IMR-90 (cell line): ENCODE measurements around the gene ALG8. TPM values are rescaled to one million over a fixed set of nuclear protein-coding genes. Genes with fewer than 3 reads are reported as not detected.

Experiments
- ATAC-seq: fragments of 200-7000 bp; cut with Tn5 transposase; 2 replicates; pipeline ENCODE4 v1.9.1; 2020; ENCODE audit warnings: low read depth, mild to moderate bottlenecking, moderate library complexity
- BruUV-seq: library from RNA; stranded (reverse); fragments of 400-500 nt; replicated peaks from 2 replicates; lab custom pipeline; 2021; lab: Mats Ljungman, UMichigan
- CTCF ChIA-PET: fragments of 300-600 bp; formaldehyde crosslinking; extraction: SDS; loops from one replicate; lab custom pipeline; 2021; ENCODE audit warnings: antibody characterized with exemption; lab: Yijun Ruan, JAX
- POLR2A ChIA-PET: fragments of 300-600 bp; sonication (Branson Sonifier 250); formaldehyde crosslinking; loops from one replicate; lab custom pipeline; 2022; ENCODE audit warnings: antibody characterized with exemption; ENCODE audit not compliant: unreplicated experiment; lab: Charles Lee
- DNase-seq: peaks from one replicate; pipeline ENCODE4 v3.0.0; 2013
- H2AFZ ChIP-seq: replicated peaks from 2 replicates; pipeline ENCODE3; 2013; ENCODE audit warnings: low read length, mild to moderate bottlenecking; ENCODE audit not compliant: poor library complexity
- H2AK5ac ChIP-seq: 2 replicates; pipeline ENCODE4 v1.6.1; 2013; ENCODE audit warnings: low read depth, low read length, inconsistent platforms
- H2AK9ac ChIP-seq: replicated peaks from 2 replicates; pipeline ENCODE3; 2013; ENCODE audit warnings: mild to moderate bottlenecking, low read depth, low read length, moderate library complexity; ENCODE audit not compliant: poor library complexity
- H2BK120ac ChIP-seq: 2 replicates; pipeline ENCODE4 v1.6.1; 2013; ENCODE audit warnings: low read depth, low read length, inconsistent platforms
- H2BK15ac ChIP-seq: 3 replicates; pipeline ENCODE4 v1.6.1; 2013; ENCODE audit warnings: low read depth, low read length, inconsistent platforms
- H2BK20ac ChIP-seq: 2 replicates; pipeline ENCODE4 v1.6.1; 2013; ENCODE audit warnings: low read depth, mild to moderate bottlenecking, inconsistent platforms, low read length, moderate library complexity
- H2BK5ac ChIP-seq: 2 replicates; pipeline ENCODE4 v1.6.1; 2013; ENCODE audit warnings: mild to moderate bottlenecking, low read depth, low read length, inconsistent platforms; ENCODE audit not compliant: poor library complexity, severe bottlenecking
- H3K14ac ChIP-seq: replicated peaks from 2 replicates; pipeline ENCODE4 v1.6.1; 2013; ENCODE audit warnings: low read depth, low read length, inconsistent platforms
- H3K18ac ChIP-seq: 2 replicates; pipeline ENCODE4 v1.6.1; 2013; ENCODE audit warnings: low read depth, low read length, control low read depth
- H3K23ac ChIP-seq: 2 replicates; pipeline ENCODE4 v1.6.1; 2013; ENCODE audit warnings: low read depth, low read length, inconsistent platforms
- H3K27ac ChIP-seq: 2 replicates; pipeline ENCODE4 v1.5.1; 2013; ENCODE audit warnings: mild to moderate bottlenecking, control low read depth, low read length; ENCODE audit not compliant: insufficient read depth
- H3K27me3 ChIP-seq: 2 replicates; pipeline ENCODE4 v1.6.1; 2013; ENCODE audit warnings: low read length; ENCODE audit not compliant: control insufficient read depth, insufficient read depth
- H3K36me3 ChIP-seq: 2 replicates; pipeline ENCODE4 v1.6.1; 2013; ENCODE audit warnings: low read length, mixed read lengths; ENCODE audit not compliant: control insufficient read depth, insufficient read depth
- H3K4ac ChIP-seq: 2 replicates; pipeline ENCODE4 v1.6.1; 2013; ENCODE audit warnings: low read depth, low read length, inconsistent platforms
- H3K4me1 ChIP-seq: 2 replicates; pipeline ENCODE4 v1.6.1; 2013; ENCODE audit warnings: low read length, mixed read lengths; ENCODE audit not compliant: control insufficient read depth, insufficient read depth
- H3K4me2 ChIP-seq: 2 replicates; pipeline ENCODE4 v1.6.1; 2013; ENCODE audit warnings: low read depth, mild to moderate bottlenecking, control low read depth, low read length, moderate library complexity
- H3K4me3 ChIP-seq: 2 replicates; pipeline ENCODE4 v1.5.1; 2013; ENCODE audit warnings: low read depth, mild to moderate bottlenecking, control low read depth, low read length, moderate library complexity; ENCODE audit not compliant: insufficient read depth
- H3K56ac ChIP-seq: 2 replicates; pipeline ENCODE4 v1.6.1; 2013; ENCODE audit warnings: low read length, inconsistent platforms; ENCODE audit not compliant: insufficient read depth; ENCODE audit errors: extremely low read depth
- H3K79me1 ChIP-seq, 2 experiments: 2 replicates each; pipeline ENCODE4 v1.6.1; 2013; ENCODE audit warnings: low read length in 2 of 2, inconsistent platforms in 1 of 2, low read depth in 1 of 2
- H3K9ac ChIP-seq: 2 replicates; pipeline ENCODE4 v1.6.1; 2013; ENCODE audit warnings: low read depth, low read length, control low read depth
- H3K9me1 ChIP-seq: 2 replicates; pipeline ENCODE4 v1.6.1; 2013; ENCODE audit warnings: low read length, inconsistent platforms; ENCODE audit not compliant: insufficient read depth
- H3K9me3 ChIP-seq: 2 replicates; pipeline ENCODE4 v1.6.1; 2013; ENCODE audit warnings: low read length; ENCODE audit not compliant: control insufficient read depth, insufficient read depth
- H4K20me1 ChIP-seq: 2 replicates; pipeline ENCODE4 v1.6.1; 2013; ENCODE audit warnings: low read length, inconsistent platforms; ENCODE audit not compliant: insufficient read depth
- H4K5ac ChIP-seq: 2 replicates; pipeline ENCODE4 v1.6.1; 2013; ENCODE audit warnings: mild to moderate bottlenecking, low read depth, low read length, control low read depth
- H4K8ac ChIP-seq, 2 experiments: 2 replicates each; pipeline ENCODE4 v1.6.1; 2013; ENCODE audit warnings: low read depth in 2 of 2, low read length in 2 of 2, control low read depth in 1 of 2, inconsistent platforms in 1 of 2
- H4K91ac ChIP-seq: 2 replicates; pipeline ENCODE4 v1.6.1; 2013; ENCODE audit warnings: low read depth, low read length, inconsistent platforms; ENCODE audit not compliant: insufficient read depth
- CEBPB ChIP-seq: IDR thresholded peaks from 2 replicates; pipeline ENCODE4 v1.6.1; 2012; ENCODE audit warnings: low read depth, low read length, improper control_type of control experiment
- CHD1 ChIP-seq: IDR thresholded peaks from 2 replicates; pipeline ENCODE4 v1.6.1; 2012; ENCODE audit warnings: low read depth, low read length, improper control_type of control experiment
- MAFK ChIP-seq: IDR thresholded peaks from 2 replicates; pipeline ENCODE4 v1.6.1; 2012; ENCODE audit warnings: low read depth, low read length, improper control_type of control experiment
- MAZ ChIP-seq: IDR thresholded peaks from 2 replicates; pipeline ENCODE4 v1.6.1; 2012; ENCODE audit warnings: low read depth, mild to moderate bottlenecking, low read length, improper control_type of control experiment, moderate library complexity, borderline replicate concordance
- MXI1 ChIP-seq: IDR thresholded peaks from 2 replicates; pipeline ENCODE4 v1.6.1; 2012; ENCODE audit warnings: low read depth, mild to moderate bottlenecking, low read length, moderate library complexity, borderline replicate concordance
- RAD21 ChIP-seq: IDR thresholded peaks from 2 replicates; pipeline ENCODE4 v1.6.1; 2012; ENCODE audit warnings: low read length, improper control_type of control experiment
- RFX5 ChIP-seq: IDR thresholded peaks from 2 replicates; pipeline ENCODE4 v1.8.0; 2012; ENCODE audit warnings: low read depth, mild to moderate bottlenecking, low read length, moderate library complexity
- USF2 ChIP-seq: fragments of 150-350 bp; IDR thresholded peaks from 2 replicates; pipeline ENCODE4 v1.6.1; 2017; ENCODE audit warnings: mild to moderate bottlenecking, antibody characterized with exemption, low read length, low read depth
- WGBS, 2 experiments: methylation state at CpG; one replicate each; pipeline versions ENCODE4 v1.1.5 to v1.1.7; 2013; ENCODE audit warnings: missing lambda C conversion rate in 2 of 2; ENCODE audit not compliant: insufficient read length in 1 of 2; ENCODE audit errors: extremely low coverage in 2 of 2; 5-methylcytosine and 5-hydroxymethylcytosine counted together
- dilution Hi-C: fragments of 300-500 bp; cut with HindIII; formaldehyde crosslinking; loops from one replicate; pipeline ENCODE4 v1.14.3; 2018; ENCODE audit warnings: low sequenced_read_pairs; ENCODE audit not compliant: unreplicated experiment
- in situ Hi-C: fragments of 300-500 bp; cut with MboI; formaldehyde crosslinking; loops from 3 replicates; pipeline ENCODE4 v1.14.3; 2019; ENCODE audit warnings: low sequenced_read_pairs, inconsistent platforms, mixed read lengths
- intact Hi-C: fragments of 100-400 bp; cut with micrococcal nuclease; formaldehyde crosslinking; loops from 2 replicates; pipeline ENCODE4 v1.10.0; 2022
- polyA plus RNA-seq, 3 experiments: library from polyadenylated mRNA; depleted of rRNA; stranded (reverse); fragments of >200 nt; gene quantifications; 2 replicates each; pipeline ENCODE4 v1.2.3, GENCODE V29; 2012; ENCODE audit warnings: low replicate concordance in 1 of 3
- total RNA-seq: library from RNA; depleted of rRNA; stranded (reverse); fragments of >200 nt; gene quantifications from 2 replicates; pipeline ENCODE4 v1.2.3, GENCODE V29; 2012

The ALG8 gene
- total and polyA plus RNA-seq, 2 of the 4 experiments (the other 2 are of a cell fraction) = 27.8 to 31.8 TPM

DNA sequence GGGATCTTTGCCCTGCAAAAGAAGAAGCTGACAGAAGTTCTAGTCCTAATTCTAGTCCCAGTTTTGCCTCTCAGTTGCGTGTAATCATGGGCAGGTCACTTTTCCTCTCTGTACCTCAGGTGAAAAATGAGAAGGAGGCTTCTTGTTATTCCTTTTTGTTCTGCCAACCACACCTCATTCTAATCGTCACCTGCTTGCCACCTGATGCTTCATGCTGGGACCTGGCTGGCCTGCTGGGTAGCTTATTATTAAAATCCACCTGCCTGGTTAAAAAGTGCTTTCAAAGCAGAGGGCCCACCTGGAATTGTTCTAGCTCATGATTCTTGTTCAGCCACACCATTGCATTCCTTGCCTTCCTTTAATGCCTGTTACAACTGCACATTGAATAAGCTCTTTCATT is 8.4 kb upstream of the ALG8 start:
- no peak overlapping the region for H2BK15ac ChIP-seq
- H2AK5ac ChIP-seq = no peak overlapping the region
- H3K18ac ChIP-seq = no peak overlapping the region
- H3K79me1 ChIP-seq = no peaks in the 10 kb centered on the region
- H3K4me2 ChIP-seq = no peak overlapping the region
- no peaks in the 10 kb centered on the region for H3K36me3 ChIP-seq
- no peak overlapping the region for H3K56ac ChIP-seq
- no peaks in the 10 kb centered on the region for H3K27me3 ChIP-seq
- dilution Hi-C loops (no loop called here), in situ Hi-C loops (no loop called here), intact Hi-C loops (loop anchor here (2.0 kb wide), 1 partner anchor 269 kb away; the partner anchor contains the start of gene GAB2)
- H3K14ac ChIP-seq = no peak overlapping the region
- POLR2A ChIA-PET = no interaction called here
- no peak overlapping the region for H3K9ac ChIP-seq
- no peak overlapping the region for H4K91ac ChIP-seq
- WGBS, 2 experiments = 75% methylated on average over 1 of the region's 2 CpGs; no CpG with 5 or more reads in 1 of the 2 experiments
- no peak overlapping the region for H3K23ac ChIP-seq
- H2BK5ac ChIP-seq = no peak overlapping the region
- H3K9me1 ChIP-seq = no peaks in the 10 kb centered on the region
- no peak for DNase-seq
- no peaks in the 10 kb centered on the region for H3K4me1 ChIP-seq
- H2AFZ ChIP-seq = no peak overlapping the region
- H4K8ac ChIP-seq = no peak overlapping the region
- no peak for ATAC-seq
- H2BK20ac ChIP-seq = no peak overlapping the region
- BruUV-seq = no TSS peak
- no peak overlapping the region for H3K27ac ChIP-seq
- H2BK120ac ChIP-seq = no peak overlapping the region
- no peak overlapping the region for H3K4ac ChIP-seq
- TF ChIP-seq MAZ (no peak), RAD21 (no peak), MAFK (no peak), CEBPB (no peak), CHD1 (no peak), USF2 (no peak), RFX5 (no peak), MXI1 (no peak)
- no peak overlapping the region for H2AK9ac ChIP-seq
- no peaks in the 10 kb centered on the region for H4K20me1 ChIP-seq
- H4K5ac ChIP-seq = no peak overlapping the region
- H3K9me3 ChIP-seq = no peaks in the 10 kb centered on the region
- H3K4me3 ChIP-seq = no peak overlapping the region
- CTCF ChIA-PET = interaction anchor here (0.6 to 2.4 kb wide), 2 partner anchors 417 to 556 kb away, joined by 4 to 11 read pairs; no protein-coding TSS in a partner anchor
